Trophoblast cell (in vitro differentiated cells and primary cell): ENCODE data around the gene CTIF.

Experiments used
- DNase-seq, 2 donors: peaks; one replicate each; pipeline ENCODE4 v3.0.0-alpha.2; 2016
- H2AFZ ChIP-seq: 2 replicates; pipeline ENCODE4 v1.6.1; 2013; ENCODE audit warnings: low read length, moderate library complexity, mild to moderate bottlenecking; ENCODE audit not compliant: insufficient read depth, poor library complexity
- H2AK5ac ChIP-seq: 2 replicates; pipeline ENCODE4 v1.6.1; 2013; ENCODE audit warnings: mild to moderate bottlenecking, low read length
- H2BK120ac ChIP-seq: 2 replicates; pipeline ENCODE4 v1.6.1; 2013; ENCODE audit warnings: low read length, mild to moderate bottlenecking, moderate library complexity; ENCODE audit not compliant: insufficient read depth, poor library complexity
- H2BK12ac ChIP-seq: 2 replicates; pipeline ENCODE4 v1.6.1; 2013; ENCODE audit warnings: mild to moderate bottlenecking, low read length, moderate library complexity
- H2BK5ac ChIP-seq: 2 replicates; pipeline ENCODE4 v1.6.1; 2013; ENCODE audit warnings: low read length, low read depth, moderate library complexity, mild to moderate bottlenecking; ENCODE audit not compliant: poor library complexity
- H3K14ac ChIP-seq: 2 replicates; pipeline ENCODE4 v1.6.1; 2013; ENCODE audit warnings: mild to moderate bottlenecking, low read length
- H3K18ac ChIP-seq: 2 replicates; pipeline ENCODE4 v1.6.1; 2013; ENCODE audit warnings: mild to moderate bottlenecking, low read length
- H3K23ac ChIP-seq: 2 replicates; pipeline ENCODE4 v1.6.1; 2013; ENCODE audit warnings: low read length
- H3K27ac ChIP-seq: 2 replicates; pipeline ENCODE4 v1.5.1; 2013; ENCODE audit warnings: low read depth, mild to moderate bottlenecking, inconsistent platforms, low read length, moderate library complexity
- H3K27me3 ChIP-seq: 2 replicates; pipeline ENCODE4 v1.6.1; 2013; ENCODE audit warnings: inconsistent platforms, mild to moderate bottlenecking, low read length, moderate library complexity; ENCODE audit not compliant: insufficient read depth
- H3K36me3 ChIP-seq, 2 experiments: 1 replicate in 1 of 2; 2 replicates in 1 of 2; pipeline ENCODE4 v1.6.1; 2013; ENCODE audit warnings: low read length in 2 of 2, mild to moderate bottlenecking in 2 of 2, moderate library complexity in 1 of 2; ENCODE audit not compliant: insufficient read depth in 2 of 2, control insufficient read depth in 1 of 2
- H3K4ac ChIP-seq: 2 replicates; pipeline ENCODE4 v1.6.1; 2013; ENCODE audit warnings: low read depth, mild to moderate bottlenecking, low read length, moderate library complexity
- H3K4me1 ChIP-seq, 2 experiments: 1 replicate in 1 of 2; 2 replicates in 1 of 2; pipeline ENCODE4 v1.6.1; 2013; ENCODE audit warnings: low read length in 2 of 2, mild to moderate bottlenecking in 2 of 2, moderate library complexity in 1 of 2; ENCODE audit not compliant: insufficient read depth in 2 of 2, control insufficient read depth in 1 of 2
- H3K4me2 ChIP-seq: 2 replicates; pipeline ENCODE4 v1.6.1; 2013; ENCODE audit warnings: inconsistent platforms, mild to moderate bottlenecking, low read length, moderate library complexity
- H3K4me3 ChIP-seq: 2 replicates; pipeline ENCODE4 v1.5.1; 2013; ENCODE audit warnings: mild to moderate bottlenecking, low read depth, low read length, inconsistent platforms
- H3K79me1 ChIP-seq: one replicate; pipeline ENCODE4 v1.6.1; 2013; ENCODE audit warnings: low read length
- H3K79me2 ChIP-seq: 2 replicates; pipeline ENCODE4 v1.6.1; 2013; ENCODE audit warnings: low read length, mild to moderate bottlenecking; ENCODE audit not compliant: control insufficient read depth, insufficient read depth, poor library complexity
- H3K9ac ChIP-seq: 2 replicates; pipeline ENCODE4 v1.6.1; 2013; ENCODE audit warnings: mild to moderate bottlenecking, low read length
- H3K9me3 ChIP-seq: 2 replicates; pipeline ENCODE4 v1.6.1; 2013; ENCODE audit warnings: low read depth, mild to moderate bottlenecking, control low read depth, inconsistent platforms, low read length; ENCODE audit not compliant: insufficient read depth
- H4K12ac ChIP-seq: 2 replicates; pipeline ENCODE4 v1.6.1; 2013; ENCODE audit warnings: low read depth, mild to moderate bottlenecking, low read length, moderate library complexity
- H4K8ac ChIP-seq: 2 replicates; pipeline ENCODE4 v1.6.1; 2013; ENCODE audit warnings: low read depth, mild to moderate bottlenecking, low read length, moderate library complexity
- H4K91ac ChIP-seq: one replicate; pipeline ENCODE4 v1.6.1; 2013; ENCODE audit warnings: low read depth, mild to moderate bottlenecking, low read length, moderate library complexity
- WGBS: extraction: QIAGEN DNeasy Blood & Tissue Kit; methylation state at CpG from one replicate; pipeline ENCODE4 v1.1.7; 2013; ENCODE audit warnings: missing lambda C conversion rate; ENCODE audit not compliant: insufficient read length, insufficient coverage; ENCODE audit errors: extremely low coverage; 5-methylcytosine and 5-hydroxymethylcytosine counted together

CTIF gene

DNA sequence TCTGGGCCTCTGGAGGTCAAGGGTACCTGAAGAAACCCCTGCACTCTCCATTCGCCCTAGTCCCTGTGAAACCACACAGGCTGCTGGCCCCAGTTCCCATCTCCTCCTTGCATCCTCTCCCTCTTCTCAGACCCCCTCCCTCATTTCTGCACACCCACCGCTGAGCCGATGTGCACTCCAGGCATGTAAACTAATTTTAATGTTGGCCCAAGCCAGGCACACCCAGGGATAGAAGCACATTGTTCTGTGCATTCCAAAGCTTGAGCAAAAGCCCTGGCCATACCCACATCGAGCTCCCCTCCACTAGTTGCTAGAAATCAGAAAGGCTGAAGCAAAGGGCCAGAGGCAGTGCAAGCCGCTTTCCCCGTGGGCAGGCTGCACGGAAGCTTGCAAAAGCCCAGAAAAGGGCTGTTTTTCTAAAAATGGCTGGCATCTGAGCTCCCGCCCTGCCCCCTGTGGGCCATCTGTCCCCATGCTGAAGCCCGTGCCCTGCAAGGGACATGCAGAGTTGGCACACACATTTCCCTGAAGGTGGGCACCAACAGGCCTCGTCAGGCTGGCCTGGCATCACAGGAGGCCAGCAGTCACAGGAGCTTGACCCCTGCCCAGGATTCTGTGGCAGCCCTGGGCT is 230.3 kb downstream of the CTIF start:
- H3K23ac ChIP-seq: no peak overlapping the region
- no CpG with 5 or more reads among the region's 10 CpGs for WGBS

GRCh38 chr18:48770243-48770642 is 231.4 kb downstream of the CTIF start:
- no CpG with 5 or more reads among the region's 8 CpGs for WGBS
- Histone ChIP-seq H3K9ac (no peak overlapping the region), H3K4me2 (no peak overlapping the region), H2AFZ (no peak overlapping the region), H3K36me3 (peaks cover 2 to 7% of the 10 kb centered on the region in 2 experiments), H3K27me3 (no peaks in the 10 kb centered on the region), H2AK5ac (no peak overlapping the region), H2BK120ac (no peak overlapping the region), H3K4me1 (peaks cover 12 to 18% of the 10 kb centered on the region in 2 experiments), H3K4me3 (no peak overlapping the region), H2BK5ac (no peak overlapping the region), H3K27ac (no peak overlapping the region), H3K18ac (no peak overlapping the region), H3K23ac (no peak overlapping the region), H4K12ac (no peak overlapping the region), H4K8ac (no peak overlapping the region), H2BK12ac (no peak overlapping the region), H4K91ac (no peak overlapping the region), H3K9me3 (no peaks in the 10 kb centered on the region), H3K79me2 (no peaks in the 10 kb centered on the region), H3K14ac (no peak overlapping the region), H3K79me1 (peaks cover 7% of the 10 kb centered on the region), H3K4ac (no peak overlapping the region)
- DNase-seq: no peak

More for the DNA sequence above, 230.3 kb downstream of the CTIF start:
- H2BK12ac ChIP-seq: no peak overlapping the region
- H3K4ac ChIP-seq: no peak overlapping the region
- no peak overlapping the region for H2AFZ ChIP-seq
- no peak overlapping the region for H3K4me3 ChIP-seq
- peaks cover 7% of the 10 kb centered on the region for H3K79me1 ChIP-seq
- no peak overlapping the region for H3K14ac ChIP-seq
- no peak overlapping the region for H3K27ac ChIP-seq
- no peaks in the 10 kb centered on the region for H3K79me2 ChIP-seq
- H3K9me3 ChIP-seq: no peaks in the 10 kb centered on the region
- no peak overlapping the region for H2BK120ac ChIP-seq
- no peak overlapping the region for H4K91ac ChIP-seq
- no peak overlapping the region for H4K12ac ChIP-seq
- peaks cover 12 to 18% of the 10 kb centered on the region in 2 experiments for H3K4me1 ChIP-seq
- no peak overlapping the region for H3K18ac ChIP-seq
- H3K4me2 ChIP-seq: no peak overlapping the region
- peaks cover 0 to 11% of the 10 kb centered on the region in 2 experiments for H3K36me3 ChIP-seq
- no peak overlapping the region for H2BK5ac ChIP-seq
- H3K27me3 ChIP-seq: no peaks in the 10 kb centered on the region
- DNase-seq: no peak
- no peak overlapping the region for H2AK5ac ChIP-seq
- H3K9ac ChIP-seq: no peak overlapping the region
- H4K8ac ChIP-seq: no peak overlapping the region

- H2BK120ac ChIP-seq: peak overlapping the region; percentile 12
- no peak overlapping the region for H2BK5ac ChIP-seq
- no peak overlapping the region for H2AFZ ChIP-seq
- H3K79me2 ChIP-seq: no peaks in the 10 kb centered on the region
- H3K4me1 ChIP-seq: peaks cover 12 to 18% of the 10 kb centered on the region in 2 experiments
- H3K4ac ChIP-seq: peak overlapping the region; percentile 5
- no peak for DNase-seq
- peak overlapping the region; percentile 35 for H2BK12ac ChIP-seq
- no peak overlapping the region for H3K4me2 ChIP-seq
- H3K36me3 ChIP-seq: peaks cover 2 to 4% of the 10 kb centered on the region in 2 experiments
- H3K27ac ChIP-seq: no peak overlapping the region
- no peak overlapping the region for H3K9ac ChIP-seq
- no peak overlapping the region for H3K18ac ChIP-seq
- no peaks in the 10 kb centered on the region for H3K9me3 ChIP-seq
- no peaks in the 10 kb centered on the region for H3K27me3 ChIP-seq
- peak overlapping the region; percentile 50 for H2AK5ac ChIP-seq
- no peak overlapping the region for H3K23ac ChIP-seq
- H3K79me1 ChIP-seq: peaks cover 14% of the 10 kb centered on the region
- H4K12ac ChIP-seq: no peak overlapping the region
- no peak overlapping the region for H4K8ac ChIP-seq
- peak overlapping the region; percentile 37 for H3K14ac ChIP-seq
- H4K91ac ChIP-seq: peak overlapping the region; percentile 47
- WGBS: no CpG with 5 or more reads among the region's 22 CpGs
- H3K4me3 ChIP-seq: no peak overlapping the region
Measured at GRCh38 chr18:48771641-48772375, 233.0 kb downstream of the CTIF start.

DNA sequence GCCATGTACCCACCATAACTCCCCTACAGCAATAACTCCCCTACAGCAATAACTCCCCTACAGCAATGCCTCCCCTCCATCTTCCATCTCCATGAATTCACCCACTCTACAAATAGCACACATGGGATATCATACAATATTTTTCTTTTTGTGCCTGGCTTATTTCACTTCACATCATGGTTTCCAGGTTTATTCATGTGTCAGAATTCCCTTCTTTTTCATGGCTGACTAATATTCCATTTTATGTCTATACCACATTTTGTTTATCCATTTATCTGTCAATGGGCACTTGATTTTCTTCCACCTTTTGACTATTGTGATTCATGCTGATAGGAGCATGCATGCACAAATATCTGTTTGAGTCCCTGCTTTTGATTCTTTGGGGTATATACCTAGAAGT is 233.6 kb downstream of the CTIF start:
- Histone ChIP-seq H3K9me3 (no peaks in the 10 kb centered on the region), H4K12ac (no peak overlapping the region), H3K36me3 (peaks cover 2 to 4% of the 10 kb centered on the region in 2 experiments), H3K79me2 (no peaks in the 10 kb centered on the region), H2AFZ (no peak overlapping the region), H3K9ac (no peak overlapping the region), H2BK120ac (no peak overlapping the region), H4K8ac (no peak overlapping the region), H2BK5ac (no peak overlapping the region), H3K4ac (no peak overlapping the region), H2AK5ac (no peak overlapping the region), H3K14ac (no peak overlapping the region), H3K27ac (no peak overlapping the region), H2BK12ac (no peak overlapping the region), H3K18ac (no peak overlapping the region), H3K4me2 (no peak overlapping the region), H4K91ac (no peak overlapping the region), H3K27me3 (no peaks in the 10 kb centered on the region), H3K4me3 (no peak overlapping the region), H3K4me1 (peaks cover 12 to 16% of the 10 kb centered on the region in 2 experiments), H3K23ac (no peak overlapping the region), H3K79me1 (peaks cover 16% of the 10 kb centered on the region)
- no peak for DNase-seq
